PC-3 (cell line): ENCODE results near the gene SAPCD1. TPM values are rescaled to one million over a fixed set of nuclear protein-coding genes. Genes with fewer than 3 reads are reported as not detected.

Experiments
- ATAC-seq: fragments of 200-7000 bp; cut with Tn5 transposase; 2 replicates; pipeline ENCODE4 v1.9.1; 2020; ENCODE audit warnings: mild to moderate bottlenecking, moderate library complexity
- BruUV-seq: library from RNA; stranded (reverse); fragments of 400-500 nt; replicated peaks from 2 replicates; lab custom pipeline; 2021; lab: Mats Ljungman, UMichigan
- CTCF ChIA-PET: fragments of 300-600 bp; sonication (Branson Sonifier 250); formaldehyde crosslinking; loops from one replicate; lab custom pipeline; 2022; ENCODE audit warnings: antibody characterized with exemption; lab: Charles Lee
- POLR2A ChIA-PET: fragments of 300-600 bp; sonication (Branson Sonifier 250); formaldehyde crosslinking; loops from one replicate; lab custom pipeline; 2022; ENCODE audit warnings: antibody characterized with exemption; ENCODE audit not compliant: unreplicated experiment; lab: Charles Lee
- DNase-seq: peaks from one replicate; pipeline ENCODE4 v3.0.0-alpha.2; 2015
- H2AFZ ChIP-seq: fragments of 300-600 bp; sonication (generic); 2 replicates; pipeline ENCODE4 v1.6.0; 2016; ENCODE audit warnings: antibody characterized with exemption, low read length
- H3F3A ChIP-seq: fragments of 300-600 bp; sonication (generic); one replicate; pipeline ENCODE4 v1.6.0; 2017; ENCODE audit warnings: antibody characterized with exemption, low read length, control low read depth, mild to moderate bottlenecking; ENCODE audit not compliant: unreplicated experiment
- H3K27ac ChIP-seq: fragments of 300-600 bp; sonication (generic); 2 replicates; pipeline ENCODE4 v1.5.1; 2016; ENCODE audit warnings: mild to moderate bottlenecking, low read length
- H3K27me3 ChIP-seq: fragments of 300-600 bp; sonication (generic); 2 replicates; pipeline ENCODE4 v1.6.1; 2016; ENCODE audit warnings: low read length, mixed read lengths
- H3K36me3 ChIP-seq: fragments of 300-600 bp; sonication (generic); 2 replicates; pipeline ENCODE4 v1.6.1; 2016; ENCODE audit warnings: low read depth, mixed run types, low read length, mixed read lengths
- H3K4me1 ChIP-seq: fragments of 300-600 bp; sonication (generic); 2 replicates; pipeline ENCODE4 v1.5.1; 2016; ENCODE audit warnings: low read length; ENCODE audit not compliant: insufficient read depth
- H3K4me2 ChIP-seq: fragments of 300-600 bp; sonication (generic); 2 replicates; pipeline ENCODE4 v1.6.0; 2016; ENCODE audit warnings: low read length
- H3K4me3 ChIP-seq: fragments of 300-600 bp; sonication (generic); 2 replicates; pipeline ENCODE4 v1.5.1; 2016; ENCODE audit warnings: mild to moderate bottlenecking, low read length, mixed read lengths
- H3K79me2 ChIP-seq: fragments of 300-600 bp; sonication (generic); 2 replicates; pipeline ENCODE4 v1.6.1; 2017; ENCODE audit warnings: low read length, mixed read lengths
- H3K9ac ChIP-seq: fragments of 300-600 bp; sonication (generic); 2 replicates; pipeline ENCODE4 v1.6.0; 2016; ENCODE audit warnings: mild to moderate bottlenecking, low read length
- H3K9me2 ChIP-seq: fragments of 300-600 bp; sonication (generic); replicated peaks from 2 replicates; pipeline ENCODE4 v1.6.1; 2016; ENCODE audit warnings: mixed run types, low read length, mixed read lengths
- H3K9me3 ChIP-seq: fragments of 300-600 bp; sonication (generic); 2 replicates; pipeline ENCODE4 v1.6.1; 2016; ENCODE audit warnings: low read length, mixed read lengths
- H4K20me1 ChIP-seq: fragments of 300-600 bp; sonication (generic); 2 replicates; pipeline ENCODE4 v1.6.1; 2016; ENCODE audit warnings: low read length, mixed read lengths
- CTCF ChIP-seq: fragments of 300-600 bp; sonication (generic); conservative IDR thresholded peaks from 2 replicates; pipeline ENCODE4 v1.5.1; 2017; ENCODE audit warnings: antibody characterized with exemption, low read depth, mild to moderate bottlenecking, low read length
- EZH2 ChIP-seq: fragments of 300-600 bp; sonication (generic); IDR thresholded peaks from one replicate; pipeline ENCODE4 v1.6.1; 2017; ENCODE audit warnings: antibody characterized with exemption, mild to moderate bottlenecking, low read length; ENCODE audit not compliant: unreplicated experiment
- EZH2phosphoT487 ChIP-seq: fragments of 300-600 bp; sonication (generic); IDR thresholded peaks from 2 replicates; pipeline ENCODE4 v1.6.1; 2018; ENCODE audit warnings: mild to moderate bottlenecking, antibody characterized with exemption, low read length, borderline replicate concordance
- intact Hi-C: fragments of 100-400 bp; cut with micrococcal nuclease; formaldehyde crosslinking; loops from 2 replicates; pipeline ENCODE4 v1.9.0; 2023
- total RNA-seq: library from RNA; depleted of rRNA; stranded (reverse); fragments of >200 nt; gene quantifications from 2 replicates; pipeline ENCODE4 v1.2.3, GENCODE V29; 2014

Gene SAPCD1
- total RNA-seq, 1 experiment from 2014 or later, result 4.2 TPM

GRCh38 chr6:31770860-31771259 lies 8.4 kb downstream of the SAPCD1 start:
- Histone ChIP-seq H3K27ac (no peak overlapping the region), H3K4me2 (no peak overlapping the region), H3K9me3 (no peaks in the 10 kb centered on the region), H3K4me3 (no peak overlapping the region), H3K9ac (no peak overlapping the region), H3K4me1 (peaks cover 9% of the 10 kb centered on the region), H3K27me3 (no peaks in the 10 kb centered on the region), H3K79me2 (no peaks in the 10 kb centered on the region), H3F3A (no peaks in the 10 kb centered on the region), H2AFZ (no peak overlapping the region), H3K36me3 (peaks cover 2% of the 10 kb centered on the region; the same call in 1 of the 2 replicates), H4K20me1 (no peaks in the 10 kb centered on the region), H3K9me2 (no peaks in the 10 kb centered on the region)
- DNase-seq (no peak), ATAC-seq (no peak)
- ChIA-PET POLR2A (interaction anchor here (0.6 to 0.7 kb wide), 2 partner anchors 18 to 44 kb away, joined by 3 read pairs; partner anchors contain the start of gene HSPA1L), CTCF (interaction anchor here (0.6 kb wide), 1 partner anchor 425 kb away, joined by 3 read pairs; no protein-coding TSS in a partner anchor)
- BruUV-seq, result no TSS peak
- TF ChIP-seq EZH2phosphoT487 (no peak), CTCF (no peak), EZH2 (no peak)
- intact Hi-C loops, result no loop called here

GRCh38 chr6:31771992-31772358 lies 9.5 kb downstream of the SAPCD1 start:
- Histone ChIP-seq H3K79me2 (no peaks in the 10 kb centered on the region), H4K20me1 (no peaks in the 10 kb centered on the region), H3K27ac (no peak overlapping the region), H3K9me3 (no peaks in the 10 kb centered on the region), H3K9ac (no peak overlapping the region), H3K4me3 (no peak overlapping the region), H3K4me1 (peaks cover 20% of the 10 kb centered on the region), H3F3A (no peaks in the 10 kb centered on the region), H3K36me3 (peaks cover 2% of the 10 kb centered on the region; the same call in 1 of the 2 replicates), H2AFZ (no peak overlapping the region), H3K9me2 (no peaks in the 10 kb centered on the region), H3K27me3 (no peaks in the 10 kb centered on the region), H3K4me2 (no peak overlapping the region)
- intact Hi-C loops, result loop anchor here (2.0 kb wide), 2 partner anchors 59 to 91 kb away; partner anchors contain the start of gene NEU1
- DNase-seq (no peak), ATAC-seq (no peak)
- no TSS peak for BruUV-seq
- ChIA-PET POLR2A (no interaction called here), CTCF (no interaction called here)
- TF ChIP-seq CTCF, result no peak

GRCh38 chr6:31775184-31775583 lies 12.7 kb downstream of the SAPCD1 start:
- Histone ChIP-seq H3K27ac (no peak overlapping the region; the same call in 1 of the 2 replicates), H3K36me3 (peaks cover 18% of the 10 kb centered on the region; the same call in 1 of the 2 replicates), H3K9ac (no peak overlapping the region), H3K79me2 (no peaks in the 10 kb centered on the region), H3K27me3 (no peaks in the 10 kb centered on the region), H3K4me1 (peaks cover 29% of the 10 kb centered on the region), H3F3A (peaks cover 3% of the 10 kb centered on the region), H3K4me2 (no peak overlapping the region), H3K4me3 (no peak overlapping the region), H4K20me1 (no peaks in the 10 kb centered on the region), H3K9me3 (no peaks in the 10 kb centered on the region), H2AFZ (no peak overlapping the region), H3K9me2 (no peaks in the 10 kb centered on the region)
- intact Hi-C loops, result no loop called here
- ATAC-seq, result peak; percentile 36
- ChIA-PET POLR2A (interaction anchor here (0.6 kb wide), 1 partner anchor 52 kb away, joined by 3 read pairs; the partner anchor contains the start of gene HSPA1B), CTCF (interaction anchor here (0.7 to 0.9 kb wide), 2 partner anchors 40 to 52 kb away, joined by 3 read pairs; partner anchors contain the start of gene HSPA1A)
- no peak for TF ChIP-seq CTCF
- no peak for TF ChIP-seq EZH2phosphoT487
- TF ChIP-seq EZH2, result no peak
- no TSS peak for BruUV-seq
- peak; percentile 54 for DNase-seq
